ENCODE results near the gene RHOT2. TPM values are rescaled to one million over a fixed set of nuclear protein-coding genes. Genes with fewer than 3 reads are reported as not detected.

Gene RHOT2
- total RNA-seq, 4 donors from 2014 or later = 36.1 to 86.7 (median 58.7) TPM

DNA sequence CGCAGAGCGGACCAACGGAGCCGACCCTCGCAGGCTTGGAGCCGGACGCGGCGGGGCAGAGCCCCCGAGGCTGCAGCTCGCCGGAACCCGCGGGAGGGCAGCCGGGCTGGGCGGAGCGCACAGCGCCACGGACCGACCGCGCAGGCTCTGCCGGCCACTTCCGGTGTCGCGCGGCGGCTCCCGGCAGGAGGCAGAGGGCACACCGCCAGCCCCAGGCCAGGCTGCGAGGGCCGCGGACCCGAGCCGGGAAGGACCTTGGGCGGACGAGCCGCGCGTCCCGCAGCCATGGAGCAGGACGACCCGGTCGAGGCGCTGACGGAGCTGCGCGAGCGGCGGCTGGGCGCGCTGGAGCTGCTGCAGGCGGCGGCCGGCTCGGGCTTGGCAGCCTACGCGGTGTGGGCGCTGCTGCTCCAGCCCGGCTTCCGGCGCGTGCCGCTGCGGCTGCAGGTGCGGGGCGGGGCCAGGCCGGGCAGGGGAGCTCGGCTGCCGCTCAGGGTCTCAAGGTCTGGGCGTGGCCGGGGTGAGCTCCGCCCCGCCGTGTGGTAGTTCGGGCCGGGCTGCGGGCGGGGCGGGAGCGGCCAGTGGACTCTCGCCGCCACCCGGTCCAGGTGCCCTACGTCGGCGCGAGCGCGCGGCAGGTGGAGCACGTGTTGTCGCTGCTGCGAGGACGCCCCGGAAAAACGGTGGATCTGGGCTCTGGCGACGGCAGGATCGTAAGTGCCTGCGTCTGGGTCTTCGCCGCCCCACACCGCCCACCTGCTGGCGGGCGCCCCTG is 53.2 kb downstream of the RHOT2 start, which contains the start of gene ANTKMT:
Gene ANTKMT, plus strand, starts transcription at position 157 of the 775 bp plus-strand sequence. Its CDS starts 129 bp downstream, at position 286.
- H3K4me3 ChIP-seq (ENCODE audit: low read depth, poor library complexity, severe bottlenecking) = peak within 1 kb of the TSS; percentile 37
- WGBS, 2 donors = 0 to 19% methylated on average over 10 to 31 of the region's 106 CpGs
- DNase-seq (ENCODE audit: low spot score in 2 of 2) = peak in 1 of 2 donors; percentile 93
- intact Hi-C loops (cut with DNase I; ENCODE audit: low total_unique reads) = no loop called here
- TF ChIP-seq POLR2A (IDR thresholded peaks at IDR 0.05) = no peak
- TF ChIP-seq, protein P1, sequence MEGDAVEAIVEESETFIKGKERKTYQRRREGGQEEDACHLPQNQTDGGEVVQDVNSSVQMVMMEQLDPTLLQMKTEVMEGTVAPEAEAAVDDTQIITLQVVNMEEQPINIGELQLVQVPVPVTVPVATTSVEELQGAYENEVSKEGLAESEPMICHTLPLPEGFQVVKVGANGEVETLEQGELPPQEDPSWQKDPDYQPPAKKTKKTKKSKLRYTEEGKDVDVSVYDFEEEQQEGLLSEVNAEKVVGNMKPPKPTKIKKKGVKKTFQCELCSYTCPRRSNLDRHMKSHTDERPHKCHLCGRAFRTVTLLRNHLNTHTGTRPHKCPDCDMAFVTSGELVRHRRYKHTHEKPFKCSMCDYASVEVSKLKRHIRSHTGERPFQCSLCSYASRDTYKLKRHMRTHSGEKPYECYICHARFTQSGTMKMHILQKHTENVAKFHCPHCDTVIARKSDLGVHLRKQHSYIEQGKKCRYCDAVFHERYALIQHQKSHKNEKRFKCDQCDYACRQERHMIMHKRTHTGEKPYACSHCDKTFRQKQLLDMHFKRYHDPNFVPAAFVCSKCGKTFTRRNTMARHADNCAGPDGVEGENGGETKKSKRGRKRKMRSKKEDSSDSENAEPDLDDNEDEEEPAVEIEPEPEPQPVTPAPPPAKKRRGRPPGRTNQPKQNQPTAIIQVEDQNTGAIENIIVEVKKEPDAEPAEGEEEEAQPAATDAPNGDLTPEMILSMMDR (IDR thresholded peaks at IDR 0.05) = no peak

DNA sequence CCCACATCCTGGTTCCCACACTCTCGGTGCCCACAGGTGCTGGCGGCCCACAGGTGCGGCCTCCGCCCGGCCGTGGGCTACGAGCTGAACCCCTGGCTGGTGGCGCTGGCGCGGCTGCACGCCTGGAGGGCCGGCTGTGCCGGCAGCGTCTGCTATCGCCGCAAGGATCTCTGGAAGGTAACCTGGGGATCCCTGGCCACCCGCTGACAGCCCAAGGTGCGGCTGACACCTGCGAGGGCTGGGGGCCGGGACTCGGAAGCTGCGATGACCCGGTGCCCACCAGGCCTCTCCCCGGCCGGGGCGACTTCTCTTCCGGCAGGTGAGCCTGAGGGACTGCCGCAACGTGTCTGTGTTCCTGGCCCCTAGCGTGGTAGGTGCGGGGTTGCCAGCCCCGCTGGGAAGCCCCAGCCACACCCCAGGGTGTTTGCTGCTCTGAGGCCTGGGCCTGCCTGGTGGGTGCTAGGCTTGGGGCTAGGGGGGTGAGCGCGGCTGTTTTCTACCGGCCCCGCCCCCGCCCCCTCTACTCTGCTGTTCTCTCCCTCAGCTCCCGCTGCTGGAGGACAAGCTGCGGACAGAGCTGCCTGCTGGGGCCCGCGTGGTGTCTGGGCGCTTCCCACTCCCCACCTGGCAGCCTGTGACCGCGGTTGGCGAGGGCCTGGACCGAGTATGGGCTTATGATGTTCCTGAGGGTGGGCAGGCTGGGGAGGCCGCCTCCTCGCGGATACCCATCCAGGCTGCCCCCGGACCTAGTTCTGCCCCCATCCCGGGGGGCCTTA is 54.0 kb downstream of the RHOT2 start:
- 73 to 75% methylated on average over 15 to 48 of the region's 51 CpGs for WGBS, 2 donors
- intact Hi-C loops (cut with DNase I; ENCODE audit: low total_unique reads) = no loop called here
- no peak overlapping the region for H3K4me3 ChIP-seq (ENCODE audit: low read depth, poor library complexity, severe bottlenecking)
- TF ChIP-seq POLR2A (IDR thresholded peaks at IDR 0.05) = no peak
- TF ChIP-seq, protein P1 (IDR thresholded peaks at IDR 0.05) = no peak
- no peak for DNase-seq (ENCODE audit: low spot score in 2 of 2)

DNA sequence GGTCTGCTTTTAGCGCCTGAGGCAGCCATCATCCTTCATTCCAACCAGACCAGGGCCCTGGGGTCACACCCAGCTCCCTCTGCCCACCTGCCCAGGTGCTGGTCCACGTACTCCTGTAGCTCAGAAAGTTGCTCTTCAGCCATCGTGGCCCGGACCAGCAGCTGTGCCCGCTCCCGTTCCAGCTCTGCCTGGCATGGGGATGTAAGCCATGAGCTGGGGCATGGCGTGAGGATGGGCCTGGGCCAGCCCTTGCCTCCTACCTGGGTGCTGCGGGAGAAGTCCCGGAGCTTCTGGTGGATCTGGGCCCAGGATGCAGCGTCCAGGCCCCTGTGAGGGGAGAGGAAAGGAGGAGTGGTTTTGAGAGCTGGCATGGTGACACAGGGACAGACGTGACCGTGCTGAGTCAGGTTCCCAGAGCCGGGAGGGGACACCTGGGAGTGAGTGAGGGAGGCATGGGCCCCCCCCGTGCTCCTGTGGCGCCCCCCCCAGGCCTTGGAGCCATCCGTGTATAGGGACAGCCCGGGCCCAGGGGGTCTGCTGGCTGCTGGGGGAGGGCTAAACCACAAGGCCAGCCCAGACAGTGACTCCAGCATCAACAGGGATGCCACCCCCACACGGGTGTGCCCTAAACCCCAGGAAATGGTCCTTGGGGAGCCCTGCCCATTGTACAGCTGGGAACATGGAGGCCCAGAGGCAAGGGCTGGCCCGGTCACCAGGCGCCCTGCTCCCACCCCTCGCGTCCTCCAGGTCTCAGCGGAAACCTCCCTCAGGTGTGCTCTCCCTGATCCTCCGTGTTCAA is 55.1 kb downstream of the RHOT2 start:
- intact Hi-C loops (cut with DNase I; ENCODE audit: low total_unique reads) = no loop called here
- TF ChIP-seq, protein P1 (IDR thresholded peaks at IDR 0.05) = no peak
- no peak for TF ChIP-seq POLR2A (IDR thresholded peaks at IDR 0.05)
- 73 to 80% methylated on average over 23 to 24 of the region's 24 CpGs for WGBS, 2 donors
- no peak for DNase-seq (ENCODE audit: low spot score in 2 of 2)
- H3K4me3 ChIP-seq (ENCODE audit: low read depth, poor library complexity, severe bottlenecking) = no peak overlapping the region

DNA sequence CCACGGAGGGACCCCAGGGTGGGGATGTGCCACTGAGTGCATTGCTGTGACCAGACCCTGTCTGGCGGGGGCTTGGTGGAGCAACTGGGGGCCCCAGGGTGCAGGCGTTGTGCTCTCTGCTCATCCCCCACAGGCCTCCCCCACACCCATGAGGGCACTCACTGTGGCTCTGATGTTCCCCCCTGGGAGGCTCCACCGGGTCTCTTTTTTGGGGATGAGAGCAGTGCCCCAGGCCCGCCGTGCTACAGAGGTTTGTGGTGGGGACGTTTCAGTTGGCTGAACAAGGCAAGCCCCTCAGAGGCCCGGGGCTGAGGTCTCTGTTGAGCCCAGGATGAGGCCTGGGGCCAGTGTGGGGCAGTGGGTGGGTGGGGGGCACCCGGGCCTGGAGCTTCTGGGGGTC is 55.8 kb downstream of the RHOT2 start:
- no peak for DNase-seq (ENCODE audit: low spot score in 2 of 2)
- TF ChIP-seq POLR2A (IDR thresholded peaks at IDR 0.05) = no peak
- TF ChIP-seq, protein P1 (IDR thresholded peaks at IDR 0.05) = no peak
- intact Hi-C loops (cut with DNase I; ENCODE audit: low total_unique reads) = no loop called here
- H3K4me3 ChIP-seq (ENCODE audit: low read depth, poor library complexity, severe bottlenecking) = no peak overlapping the region
- 79 to 80% methylated on average over 9 of the region's 9 CpGs for WGBS, 2 donors

Other genes with a start within 250 kb of the RHOT2 start
- 10 to 100 TPM; 22.1 to 66.3 (median 27.7) TPM for gene RAB11FIP3, start 242.5 kb upstream of the RHOT2 start, total RNA-seq
- 10 to 100 TPM; 80.8 to 95.5 (median 84.6) TPM for gene CAPN15, start 140.4 kb upstream of the RHOT2 start, total RNA-seq
- not detected for gene PRR35, start 107.7 kb upstream of the RHOT2 start, total RNA-seq
- gene NHLRC4, start 101.1 kb upstream of the RHOT2 start, total RNA-seq = 1 to 10 TPM in 1 of 4 donors, under 1 TPM in 3; 0.49 to 1.0 (median 0.57) TPM
- gene PIGQ, start 98.2 kb upstream of the RHOT2 start, total RNA-seq = 10 to 100 TPM; 33.2 to 46.1 (median 43.5) TPM
- 100 to 1,000 TPM; 103 to 161 (median 122) TPM for gene RAB40C, start 78.1 kb upstream of the RHOT2 start, total RNA-seq
- gene WFIKKN1, start 37.1 kb upstream of the RHOT2 start, total RNA-seq = 1 to 10 TPM; 1.3 to 5.0 (median 2.8) TPM
- 100 to 1,000 TPM; 108 to 161 (median 111) TPM for gene METTL26, start 31.8 kb upstream of the RHOT2 start, total RNA-seq
- gene MCRIP2, start 26.3 kb upstream of the RHOT2 start, total RNA-seq = 10 to 100 TPM; 10.5 to 31.3 (median 23.2) TPM
- gene WDR90, start 18.8 kb upstream of the RHOT2 start, total RNA-seq = 10 to 100 TPM; 11.1 to 32.1 (median 18.9) TPM
- gene RHBDL1, start 7.5 kb downstream of the RHOT2 start, total RNA-seq = 1 to 10 TPM; 1.4 to 5.3 (median 2.6) TPM
- 100 to 1,000 TPM; 195 to 272 (median 198) TPM for gene STUB1, start 12.3 kb downstream of the RHOT2 start, total RNA-seq
- 10 to 100 TPM; 41.8 to 90.5 (median 82.3) TPM for gene JMJD8, start 16.2 kb downstream of the RHOT2 start, total RNA-seq
- gene WDR24, start 22.3 kb downstream of the RHOT2 start, total RNA-seq = 10 to 100 TPM; 13.8 to 21.8 (median 15.5) TPM
- 10 to 100 TPM; 18.3 to 33.6 (median 25.2) TPM for gene FBXL16, start 37.7 kb downstream of the RHOT2 start, total RNA-seq
- 10 to 100 TPM; 24.2 to 48.4 (median 36.0) TPM for gene METRN, start 47.0 kb downstream of the RHOT2 start, total RNA-seq
- gene ANTKMT, start 53.0 kb downstream of the RHOT2 start, total RNA-seq = 10 to 100 TPM; 24.9 to 42.4 (median 32.1) TPM
- gene CCDC78, start 58.3 kb downstream of the RHOT2 start, total RNA-seq = under 1 TPM in 2 of 4 donors, not detected in 2; 0.52 to 0.55 TPM
- gene HAGHL, start 59.0 kb downstream of the RHOT2 start, total RNA-seq = 1 to 10 TPM; 4.5 to 6.3 (median 6.0) TPM
- gene CIAO3, start 72.9 kb downstream of the RHOT2 start, total RNA-seq = 10 to 100 TPM; 34.7 to 75.8 (median 42.2) TPM
- 1 to 10 TPM in 3 of 4 donors, not detected in 1; 1.1 to 4.3 (median 4.0) TPM for gene MSLN, start 92.6 kb downstream of the RHOT2 start, total RNA-seq
- gene RPUSD1, start 120.2 kb downstream of the RHOT2 start, total RNA-seq = 10 to 100 TPM; 20.2 to 27.9 (median 25.5) TPM
- gene CHTF18, start 120.5 kb downstream of the RHOT2 start, total RNA-seq = 10 to 100 TPM in 3 of 4 donors, 1 to 10 TPM in 1; 4.6 to 23.4 (median 12.2) TPM
- not detected for gene GNG13, start 132.6 kb downstream of the RHOT2 start, total RNA-seq

All from lower leg skin (tissue), 4 donors.